Measurements from ENCODE around the gene ATP6V1B1.

The ATP6V1B1 gene

GRCh38 chr2:70895998-70896764, 39.5 kb upstream of the ATP6V1B1 start:
- no peak overlapping the region for H3K4me2 ChIP-seq (ENCODE audit: low read length)
- no peak overlapping the region for H3K4me3 ChIP-seq (ENCODE audit: low read length)
- no peak overlapping the region for H3K27ac ChIP-seq (ENCODE audit: low read depth, low read length)
- H3F3A ChIP-seq (ENCODE audit: control insufficient read depth, insufficient read depth): no peaks in the 10 kb centered on the region
- no peaks in the 10 kb centered on the region for H3K36me3 ChIP-seq (ENCODE audit: control insufficient read depth, low read length)
- H3K27me3 ChIP-seq (ENCODE audit: control insufficient read depth, low read length): peaks cover 65% of the 10 kb centered on the region
- no peaks in the 10 kb centered on the region for H3K4me1 ChIP-seq (ENCODE audit: control insufficient read depth, low read length)
- no peak for TF ChIP-seq EZH2phosphoT487 (IDR thresholded peaks at IDR 0.05; ENCODE audit: borderline replicate concordance, low read length)
- no peak for TF ChIP-seq CTCF (IDR thresholded peaks at IDR 0.05; ENCODE audit: low read depth, low read length, poor library complexity, severe bottlenecking)
- no peaks in the 10 kb centered on the region for H4K20me1 ChIP-seq (ENCODE audit: control insufficient read depth, insufficient read depth, low read depth, low read length)
- no peaks in the 10 kb centered on the region for H3K79me2 ChIP-seq (ENCODE audit: control insufficient read depth, low read length)
- no peaks in the 10 kb centered on the region for H3K9me3 ChIP-seq (ENCODE audit: control insufficient read depth, insufficient read depth, low read length)
- H3K9me2 ChIP-seq (replicated peaks; ENCODE audit: control insufficient read depth, low read length): no peaks in the 10 kb centered on the region

GRCh38 chr2:70896765-70897202, 38.9 kb upstream of the ATP6V1B1 start:
- Histone ChIP-seq H3K36me3 (ENCODE audit: control insufficient read depth, low read length) (no peaks in the 10 kb centered on the region), H3K9me2 (replicated peaks; ENCODE audit: control insufficient read depth, low read length) (no peaks in the 10 kb centered on the region), H3K4me3 (ENCODE audit: low read length) (no peak overlapping the region), H4K20me1 (ENCODE audit: control insufficient read depth, insufficient read depth, low read depth, low read length) (no peaks in the 10 kb centered on the region), H3K9me3 (ENCODE audit: control insufficient read depth, insufficient read depth, low read length) (no peaks in the 10 kb centered on the region), H3K4me1 (ENCODE audit: control insufficient read depth, low read length) (no peaks in the 10 kb centered on the region), H3F3A (ENCODE audit: control insufficient read depth, insufficient read depth) (no peaks in the 10 kb centered on the region), H3K27me3 (ENCODE audit: control insufficient read depth, low read length) (peaks cover 59% of the 10 kb centered on the region), H3K27ac (ENCODE audit: low read depth, low read length) (no peak overlapping the region), H3K4me2 (ENCODE audit: low read length) (no peak overlapping the region), H3K79me2 (ENCODE audit: control insufficient read depth, low read length) (no peaks in the 10 kb centered on the region)
- TF ChIP-seq CTCF (IDR thresholded peaks at IDR 0.05; ENCODE audit: low read depth, low read length, poor library complexity, severe bottlenecking): no peak

GRCh38 chr2:70897203-70897976, 38.3 kb upstream of the ATP6V1B1 start:
- TF ChIP-seq CTCF (IDR thresholded peaks at IDR 0.05; ENCODE audit: low read depth, low read length, poor library complexity, severe bottlenecking) (no peak), EZH2phosphoT487 (IDR thresholded peaks at IDR 0.05; ENCODE audit: borderline replicate concordance, low read length) (no peak)

More at GRCh38 chr2:70897203-70897976, 38.3 kb upstream of the ATP6V1B1 start:
- H4K20me1 ChIP-seq (ENCODE audit: control insufficient read depth, insufficient read depth, low read depth, low read length): no peaks in the 10 kb centered on the region
- no peak overlapping the region for H3K27ac ChIP-seq (ENCODE audit: low read depth, low read length)
- no peaks in the 10 kb centered on the region for H3K4me1 ChIP-seq (ENCODE audit: control insufficient read depth, low read length)
- H3K27me3 ChIP-seq (ENCODE audit: control insufficient read depth, low read length): peaks cover 56% of the 10 kb centered on the region
- H3F3A ChIP-seq (ENCODE audit: control insufficient read depth, insufficient read depth): no peaks in the 10 kb centered on the region
- H3K9me3 ChIP-seq (ENCODE audit: control insufficient read depth, insufficient read depth, low read length): no peaks in the 10 kb centered on the region
- H3K79me2 ChIP-seq (ENCODE audit: control insufficient read depth, low read length): no peaks in the 10 kb centered on the region
- no peaks in the 10 kb centered on the region for H3K36me3 ChIP-seq (ENCODE audit: control insufficient read depth, low read length)
- no peak overlapping the region for H3K4me2 ChIP-seq (ENCODE audit: low read length)
- no peak overlapping the region for H3K4me3 ChIP-seq (ENCODE audit: low read length)
- H3K9me2 ChIP-seq (replicated peaks; ENCODE audit: control insufficient read depth, low read length): no peaks in the 10 kb centered on the region

Data from DOHH2 (cell line).